Measurements from ENCODE around the gene POPDC3. TPM values are rescaled to one million over a fixed set of nuclear protein-coding genes. Genes with fewer than 3 reads are reported as not detected.
A peak's percentile ranks its signal among the peaks of the same experiment; 100 is the strongest.

POPDC3 gene
- total RNA-seq, 1 experiment from 2014 or later, result 5.7 TPM

DNA sequence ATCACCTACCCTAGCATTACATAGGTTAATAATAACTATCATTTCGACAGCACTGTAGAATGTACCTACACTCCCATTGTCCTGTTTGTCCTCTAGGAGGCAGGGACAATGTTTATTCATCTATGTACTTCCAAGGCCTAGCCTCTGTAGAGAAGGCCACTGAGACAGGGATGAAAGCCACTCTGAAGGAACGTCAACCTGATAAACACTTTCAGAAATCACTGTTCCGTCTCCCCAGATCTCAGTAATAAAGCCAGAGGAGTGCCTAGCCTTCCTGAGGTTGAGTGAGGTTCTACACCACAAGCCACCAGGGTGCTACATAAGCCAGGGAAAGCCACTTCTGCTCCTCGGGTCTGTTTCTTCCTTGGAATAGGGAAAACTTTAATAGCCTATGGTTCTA, 44.8 kb downstream of the POPDC3 start:
- TF ChIP-seq, protein P1, sequence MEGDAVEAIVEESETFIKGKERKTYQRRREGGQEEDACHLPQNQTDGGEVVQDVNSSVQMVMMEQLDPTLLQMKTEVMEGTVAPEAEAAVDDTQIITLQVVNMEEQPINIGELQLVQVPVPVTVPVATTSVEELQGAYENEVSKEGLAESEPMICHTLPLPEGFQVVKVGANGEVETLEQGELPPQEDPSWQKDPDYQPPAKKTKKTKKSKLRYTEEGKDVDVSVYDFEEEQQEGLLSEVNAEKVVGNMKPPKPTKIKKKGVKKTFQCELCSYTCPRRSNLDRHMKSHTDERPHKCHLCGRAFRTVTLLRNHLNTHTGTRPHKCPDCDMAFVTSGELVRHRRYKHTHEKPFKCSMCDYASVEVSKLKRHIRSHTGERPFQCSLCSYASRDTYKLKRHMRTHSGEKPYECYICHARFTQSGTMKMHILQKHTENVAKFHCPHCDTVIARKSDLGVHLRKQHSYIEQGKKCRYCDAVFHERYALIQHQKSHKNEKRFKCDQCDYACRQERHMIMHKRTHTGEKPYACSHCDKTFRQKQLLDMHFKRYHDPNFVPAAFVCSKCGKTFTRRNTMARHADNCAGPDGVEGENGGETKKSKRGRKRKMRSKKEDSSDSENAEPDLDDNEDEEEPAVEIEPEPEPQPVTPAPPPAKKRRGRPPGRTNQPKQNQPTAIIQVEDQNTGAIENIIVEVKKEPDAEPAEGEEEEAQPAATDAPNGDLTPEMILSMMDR (conservative IDR thresholded peaks at IDR 0.05), result peak; percentile 38
- Mint-ChIP-seq H3K4me3 (peak overlapping the region in 1 of 2 experiments; percentile 80; a peak in 1 of 5 replicates), H3K4me1 (peaks cover 4 to 7% of the 10 kb centered on the region in 2 experiments; a peak in 3 of 4 replicates), H3K36me3 (ENCODE audit: insufficient read depth in 1 of 3, low read depth in 3 of 3) (no peaks in the 10 kb centered on the region), H3K27me3 (ENCODE audit: low read depth) (peaks cover 44% of the 10 kb centered on the region), H3K9me3 (no peaks in the 10 kb centered on the region), H3K27ac (no peak overlapping the region)
- Histone ChIP-seq H2BK5ac (ENCODE audit: insufficient read length, low read length) (no peak overlapping the region), H3T11ph (ENCODE audit: low read length) (no peak overlapping the region), H3K18ac (ENCODE audit: insufficient read length, low read depth, low read length) (no peak overlapping the region), H2BK120ac (ENCODE audit: low read depth, low read length, poor library complexity, severe bottlenecking) (no peak overlapping the region), H3K27ac (ENCODE audit: insufficient read length, low read depth, low read length) (no peak overlapping the region), H3K9ac (ENCODE audit: extremely low read depth, insufficient read length, low read length) (no peak overlapping the region), H2AFZ (ENCODE audit: low read length) (no peak overlapping the region), H3K9me3 (ENCODE audit: control insufficient read depth, low read depth, low read length) (no peaks in the 10 kb centered on the region), H3K79me2 (ENCODE audit: insufficient read depth, low read length) (no peaks in the 10 kb centered on the region), H2BK20ac (ENCODE audit: low read depth, low read length, poor library complexity, severe bottlenecking) (no peak overlapping the region), H2BK15ac (ENCODE audit: low read depth, low read length) (no peak overlapping the region), H4K5ac (ENCODE audit: insufficient read length, low read depth, low read length) (no peak overlapping the region), H2BK12ac (ENCODE audit: insufficient read length, low read depth, low read length) (no peak overlapping the region), H3K56ac (ENCODE audit: insufficient read length, low read depth, low read length) (no peak overlapping the region), H4K91ac (ENCODE audit: insufficient read length, low read depth, low read length) (no peak overlapping the region), H3K4me2 (ENCODE audit: insufficient read depth, insufficient read length, low read length) (no peak overlapping the region), H3K4ac (ENCODE audit: low read depth, low read length) (no peak overlapping the region), H2AK5ac (ENCODE audit: insufficient read length, low read length) (no peak overlapping the region), H4K8ac (replicated peaks; ENCODE audit: insufficient read length, low read depth, low read length) (no peak overlapping the region), H3K79me1 (ENCODE audit: insufficient read depth, low read depth, low read length, poor library complexity, severe bottlenecking) (no peaks in the 10 kb centered on the region), H3K14ac (ENCODE audit: insufficient read depth, low read length) (no peak overlapping the region), H3K23me2 (ENCODE audit: insufficient read length, low read depth, low read length, poor library complexity, severe bottlenecking) (peaks cover 14% of the 10 kb centered on the region), H3K4me1 (ENCODE audit: insufficient read depth, low read length) (no peaks in the 10 kb centered on the region), H3K23ac (ENCODE audit: insufficient read length, low read depth, low read length) (no peak overlapping the region), H3K27me3 (ENCODE audit: insufficient read depth, low read length) (peaks cover 13% of the 10 kb centered on the region; the same call in 1 of the 2 replicates), H4K20me1 (ENCODE audit: control insufficient read depth, insufficient read depth, insufficient read length) (no peaks in the 10 kb centered on the region)
- whole genome bisulfite sequencing (ENCODE audit: extremely low coverage, insufficient read length, low lambda C conversion rate), result no CpG with 5 or more reads among the region's 4 CpGs
- no peak for DNase-seq
